Frontal cortex (tissue), 4 donors: ENCODE results near the gene GABBR2. TPM values are rescaled to one million over a fixed set of nuclear protein-coding genes. Genes with fewer than 3 reads are reported as not detected.
"Not testable (repeated sequence)": the region's sequence is repeated elsewhere in the genome, so short reads cannot be mapped to it uniquely, and the experiment has no call there.

Source experiments
- DNase-seq, 2 donors: peaks; one replicate each; pipeline ENCODE4 v3.0.0; 2012; ENCODE audit warnings: low spot score in 2 of 2
- FAIRE-seq: peaks from 2 replicates; lab custom pipeline; 2012; peaks lifted over from hg19 to GRCh38; lab: Jason Lieb, UNC
- total RNA-seq: library from RNA; depleted of rRNA; stranded (reverse); fragments of >200 nt; gene quantifications from one replicate; pipeline ENCODE4 v1.2.3, GENCODE V29; 2014
- donor health status: control.
- donor health status: control.
- donor health status: control.

GABBR2 gene
- total RNA-seq, 1 donor from 2014 or later = 39.9 TPM

DNA sequence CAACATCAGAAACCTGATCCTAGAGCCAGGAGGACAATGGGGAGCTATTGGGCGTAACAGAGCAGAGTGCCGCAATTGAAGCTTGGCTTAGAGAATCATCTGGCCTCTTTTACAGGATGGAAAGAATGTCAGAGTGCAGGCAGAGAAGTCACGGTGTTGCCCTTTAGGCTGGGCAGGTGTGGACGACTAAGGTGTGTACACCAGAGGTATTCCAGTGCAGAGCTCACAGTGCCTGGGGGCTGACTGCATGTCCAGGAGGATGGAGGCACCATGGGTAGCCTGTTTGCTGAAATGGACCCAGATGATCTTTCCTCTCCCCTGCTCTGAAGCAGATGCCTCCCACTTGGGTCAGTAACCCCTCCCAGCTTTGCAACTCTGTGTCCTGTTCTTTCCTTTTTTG lies 404.4 kb downstream of the GABBR2 start:
- FAIRE-seq (no peak), DNase-seq (no peak)

- DNase-seq (no peak), FAIRE-seq (no peak)
Measured at GRCh38 chr9:98303633-98304125, 405.1 kb downstream of the GABBR2 start.

DNA sequence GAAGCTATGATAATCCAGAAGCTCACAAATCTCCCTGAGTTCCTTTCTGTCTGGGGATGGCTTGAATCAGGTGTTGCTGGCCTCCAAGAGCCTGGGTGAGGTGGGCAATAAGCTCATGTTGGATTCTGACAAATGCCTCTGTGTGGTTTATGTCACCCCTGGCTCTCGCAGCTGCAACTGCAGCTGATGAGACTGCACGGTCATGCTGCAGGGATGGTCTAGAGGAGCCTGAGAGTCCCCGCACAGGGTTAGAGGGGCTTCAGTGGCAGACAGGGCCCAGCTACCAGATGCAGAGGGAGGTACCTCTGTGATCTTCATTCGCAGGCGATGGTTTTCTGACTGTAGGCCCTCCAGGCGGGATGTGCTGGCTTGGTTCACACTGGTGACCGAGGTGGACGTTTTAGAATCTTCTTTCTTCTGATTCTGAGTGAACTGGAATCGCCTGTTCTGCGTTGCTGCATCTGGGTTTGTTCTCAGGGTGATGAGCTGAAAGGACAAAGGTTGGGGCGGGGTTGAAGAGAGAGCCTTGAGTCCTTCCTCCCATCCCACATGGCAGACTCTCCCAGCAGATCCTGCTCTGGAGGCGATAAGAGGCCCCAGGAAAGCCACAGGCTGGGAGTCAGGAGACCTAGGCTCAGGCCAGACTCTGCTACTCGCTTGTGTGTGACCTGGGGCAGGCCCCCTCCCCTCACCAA lies 405.6 kb downstream of the GABBR2 start:
- DNase-seq (no peak), FAIRE-seq (no peak)

- no peak for DNase-seq
Measured at GRCh38 chr9:98302150-98302549, 406.6 kb downstream of the GABBR2 start.

GRCh38 chr9:98300611-98301010 lies 408.1 kb downstream of the GABBR2 start:
- DNase-seq = no peak

More at GRCh38 chr9:98302150-98302549, 406.6 kb downstream of the GABBR2 start:
- FAIRE-seq = no peak

DNA sequence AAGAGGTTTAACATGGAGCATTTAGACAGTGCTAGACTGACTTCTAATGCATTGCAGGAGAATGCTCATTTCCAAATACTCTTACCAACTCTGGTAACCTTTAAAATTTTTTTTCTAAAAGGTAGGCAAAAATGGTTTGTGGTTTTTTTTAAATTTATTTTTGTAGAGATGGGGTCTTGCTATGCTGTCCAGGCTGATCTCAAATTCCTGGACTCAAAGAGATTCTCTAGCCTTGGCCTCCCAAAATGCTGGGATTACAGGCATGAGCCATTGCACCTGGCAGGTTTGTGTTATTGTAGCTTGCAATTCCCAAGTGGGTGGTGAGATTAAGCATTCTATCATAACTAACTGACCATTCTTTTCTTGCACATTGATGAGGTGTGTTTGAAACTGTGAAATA lies 410.3 kb downstream of the GABBR2 start:
- DNase-seq (no peak), FAIRE-seq (no peak)

More at GRCh38 chr9:98300611-98301010, 408.1 kb downstream of the GABBR2 start:
- FAIRE-seq = no peak

GRCh38 chr9:98295824-98296223 lies 412.9 kb downstream of the GABBR2 start:
- DNase-seq = no peak
- FAIRE-seq = no peak

DNA sequence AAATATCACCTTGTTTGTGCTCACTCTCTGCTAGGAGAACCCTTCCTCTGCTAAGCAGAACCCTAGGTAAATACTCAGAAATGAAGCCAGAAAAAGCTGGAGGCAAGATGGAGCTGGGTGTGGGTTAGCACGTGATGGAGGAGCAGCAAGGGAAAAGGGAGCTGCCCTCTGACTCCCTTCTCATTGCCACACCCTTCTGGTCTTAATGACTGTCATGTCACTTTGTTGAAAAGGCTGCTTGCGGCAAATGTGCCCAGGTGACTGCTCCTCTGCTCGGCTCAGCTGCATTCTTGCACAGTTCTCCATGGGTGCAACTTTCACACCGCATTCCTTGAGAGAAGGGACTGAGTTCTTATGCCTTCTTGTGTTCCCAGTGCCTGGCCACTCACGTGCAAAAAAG lies 416.9 kb downstream of the GABBR2 start:
- DNase-seq (no peak), FAIRE-seq (no peak)

DNA sequence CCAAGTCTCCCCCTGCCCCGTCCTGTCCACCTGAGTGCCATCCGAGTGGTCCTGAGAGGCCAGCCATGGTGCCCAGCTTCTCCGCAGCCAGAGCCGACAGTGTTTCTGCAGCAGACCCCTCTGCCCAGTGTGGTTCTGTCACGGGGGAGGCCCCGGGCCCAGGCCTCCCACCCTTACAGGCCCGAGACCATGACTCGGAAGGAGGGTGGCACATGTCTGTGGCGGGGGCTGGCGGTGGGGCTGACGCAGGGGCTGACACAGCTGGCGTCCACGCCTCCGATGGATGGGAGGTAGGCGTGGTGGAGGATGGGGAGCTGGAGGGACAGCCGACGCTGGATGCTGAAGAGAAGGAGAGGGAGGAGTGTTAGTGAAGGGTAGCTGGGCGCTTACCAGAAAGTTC lies 418.3 kb downstream of the GABBR2 start:
- DNase-seq (no peak), FAIRE-seq (no peak)

DNA sequence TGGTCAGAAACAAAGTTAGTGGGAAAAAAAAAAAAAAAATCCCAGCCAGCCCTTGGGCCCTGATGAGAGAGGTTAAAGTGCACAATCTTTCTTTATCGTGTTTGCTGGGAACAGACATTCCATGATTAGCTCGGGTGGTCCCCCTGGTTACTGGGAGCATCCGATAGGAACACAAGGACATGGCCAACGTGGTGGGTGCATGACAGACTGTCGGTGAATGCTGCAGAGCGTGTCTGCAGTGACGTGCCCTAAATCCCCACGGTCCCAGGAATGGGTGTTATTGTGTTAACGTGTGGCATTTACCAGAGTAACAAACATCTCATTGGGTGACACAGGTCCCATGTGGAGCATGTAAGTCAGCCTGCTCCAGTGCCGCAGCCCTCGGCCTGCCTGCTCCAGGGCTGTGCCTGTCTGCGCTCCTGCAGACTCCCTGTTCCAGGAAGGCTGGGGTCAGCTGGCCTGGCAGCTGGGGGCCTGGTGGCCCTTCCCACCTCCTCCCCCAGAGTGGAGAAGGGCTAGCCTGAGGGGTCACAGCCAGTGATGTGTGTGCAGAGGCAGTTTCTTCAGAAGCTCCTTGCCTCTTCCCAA lies 419.0 kb downstream of the GABBR2 start:
- no peak for FAIRE-seq
- no peak for DNase-seq

- no peak for DNase-seq
- FAIRE-seq = no peak
Measured at GRCh38 chr9:98288881-98289280, 419.9 kb downstream of the GABBR2 start.

DNA sequence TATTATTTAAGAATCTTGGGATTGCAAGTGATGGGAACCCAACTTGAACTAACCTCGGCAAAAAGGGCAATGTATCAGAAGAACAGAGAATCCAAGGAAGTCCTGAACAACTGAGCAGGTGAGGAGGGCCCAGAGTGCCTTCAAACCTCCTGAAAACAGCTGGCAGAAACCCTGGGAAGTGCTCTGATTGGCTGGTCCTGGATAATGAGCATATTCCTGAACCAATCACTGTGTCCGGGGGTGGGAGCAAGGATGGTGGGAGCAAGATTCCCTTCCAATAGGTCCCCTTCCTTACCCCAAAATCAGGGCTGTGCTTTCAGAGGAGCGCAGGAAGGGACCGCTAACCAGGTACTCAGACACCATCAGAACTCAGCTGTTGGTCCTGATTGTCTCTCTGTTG lies 421.4 kb downstream of the GABBR2 start:
- FAIRE-seq = no peak
- no peak for DNase-seq

- FAIRE-seq (no peak), DNase-seq (no peak)
Measured at GRCh38 chr9:98285446-98285845, 423.3 kb downstream of the GABBR2 start.

- DNase-seq (no peak), FAIRE-seq (no peak)
Measured at GRCh38 chr9:98284754-98285153, 424.0 kb downstream of the GABBR2 start.

GRCh38 chr9:98283143-98283542 lies 425.6 kb downstream of the GABBR2 start:
- FAIRE-seq, DNase-seq: not testable (repeated sequence)

DNA sequence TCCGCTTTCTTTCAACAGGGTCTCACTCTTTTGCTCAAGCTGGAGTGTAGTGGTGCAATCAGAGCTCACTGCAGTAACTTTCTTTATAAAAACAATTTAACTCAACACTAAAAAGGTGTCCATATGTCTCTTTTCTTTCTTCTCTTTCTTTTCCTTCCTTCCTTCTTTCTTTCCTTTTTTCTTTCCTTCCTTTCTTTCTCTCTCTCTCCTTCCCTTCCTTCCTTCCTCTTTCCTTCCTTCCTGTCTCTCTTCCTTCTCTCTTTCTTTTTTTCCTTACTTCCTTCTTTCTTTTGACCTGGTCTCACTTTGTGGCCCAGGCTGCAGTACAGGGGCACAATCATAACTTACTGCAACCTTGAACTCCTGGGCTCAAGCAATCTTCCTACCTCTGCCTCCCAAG lies 427.5 kb downstream of the GABBR2 start:
- no peak for DNase-seq
- FAIRE-seq = no peak

DNA sequence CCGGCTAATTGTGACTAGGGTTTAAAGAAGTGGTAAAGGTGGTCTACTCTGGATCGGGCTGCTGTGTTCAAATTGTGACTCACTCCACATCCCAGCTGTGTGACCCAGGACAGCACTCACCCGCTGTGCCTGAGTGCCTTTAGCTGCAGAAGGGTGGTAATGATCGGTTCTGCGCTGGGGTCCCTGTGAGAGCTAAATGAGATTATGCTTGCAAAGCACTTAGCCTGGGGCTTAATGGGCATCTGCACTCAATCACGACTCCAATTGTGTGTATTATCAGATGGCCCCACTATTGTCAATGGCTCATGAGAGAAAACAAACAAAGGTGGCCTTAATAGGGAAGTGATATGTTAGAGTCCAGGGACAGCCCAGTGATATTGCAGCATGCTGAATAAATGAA lies 428.2 kb downstream of the GABBR2 start:
- DNase-seq (no peak), FAIRE-seq (no peak)

DNA sequence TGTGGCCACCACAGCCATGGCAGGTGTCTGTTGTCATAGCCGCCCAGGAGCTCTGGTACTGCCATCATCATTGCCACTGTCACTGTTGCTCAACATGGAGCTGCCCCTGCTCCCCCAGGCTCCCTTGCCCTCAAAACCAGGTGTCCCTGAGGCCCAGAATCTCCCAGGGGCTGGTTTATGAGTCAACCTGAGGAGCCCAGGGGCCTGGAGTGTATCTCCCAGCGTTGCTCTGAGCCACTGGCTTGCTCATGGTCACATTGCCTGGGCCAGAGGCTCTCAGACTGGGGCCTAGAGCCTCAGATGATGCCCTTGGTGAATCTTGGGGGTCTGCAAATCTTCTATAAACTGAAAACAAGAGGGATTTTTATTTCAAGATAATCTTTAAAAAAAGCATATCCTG lies 428.6 kb downstream of the GABBR2 start:
- no peak for DNase-seq
- no peak for FAIRE-seq

- no peak for FAIRE-seq
- no peak for DNase-seq
Measured at GRCh38 chr9:98276907-98277469, 431.7 kb downstream of the GABBR2 start.

- DNase-seq (no peak), FAIRE-seq (no peak)
Measured at GRCh38 chr9:98275159-98275558, 433.6 kb downstream of the GABBR2 start.

GRCh38 chr9:98272083-98272482 lies 436.7 kb downstream of the GABBR2 start:
- DNase-seq = no peak
- no peak for FAIRE-seq
